Iris pigment epithelial cell (primary cell): ENCODE measurements around the gene PRICKLE3.
"Not testable (repeated sequence)": the region's sequence is repeated elsewhere in the genome, so short reads cannot be mapped to it uniquely, and the experiment has no call there.

Experiments
- DNase-seq: peaks from one replicate; pipeline ENCODE4 v3.0.0-alpha.2; 2011; ENCODE audit warnings: low read depth

PRICKLE3 gene

DNA sequence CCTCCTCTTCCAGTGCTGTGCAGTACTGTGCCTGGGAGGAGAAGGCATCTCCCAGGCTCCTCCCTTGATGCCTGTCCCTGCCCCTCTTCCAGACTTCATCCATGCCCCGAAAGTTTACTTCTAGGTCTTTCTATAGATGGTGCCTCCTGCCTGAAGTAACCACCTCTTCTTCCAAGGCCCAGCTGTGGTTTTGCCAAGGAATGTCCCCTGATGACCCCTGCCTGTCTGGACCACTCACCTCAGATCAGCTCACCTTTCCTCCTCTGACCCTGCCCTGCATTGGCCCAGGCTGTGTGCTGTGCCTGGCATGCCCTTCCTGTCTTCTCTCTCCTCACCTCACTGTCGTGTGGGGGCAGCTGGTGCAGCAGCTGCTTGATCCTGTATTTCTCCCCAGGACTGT is 6.8 kb downstream of the PRICKLE3 start:
- no peak for DNase-seq

DNA sequence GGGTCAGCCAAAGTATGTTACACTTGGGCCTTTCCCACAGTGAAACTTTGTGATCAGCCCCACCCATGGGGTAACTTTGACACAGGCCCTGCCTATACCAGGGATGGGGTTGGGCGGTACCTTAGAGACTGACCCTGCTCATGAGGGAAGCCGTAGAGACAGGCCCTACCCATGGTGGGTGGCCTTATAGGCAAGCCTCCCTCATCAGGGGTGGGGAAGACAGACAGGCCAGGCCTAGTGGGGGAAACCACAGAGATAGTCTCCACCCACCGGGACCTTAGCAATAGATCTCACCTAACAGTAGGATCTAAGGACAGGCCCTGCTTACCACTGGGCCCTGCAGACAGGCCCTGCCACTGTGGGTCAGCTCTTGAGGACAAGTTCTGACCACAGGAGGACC is 7.6 kb downstream of the PRICKLE3 start:
- no peak for DNase-seq

DNA sequence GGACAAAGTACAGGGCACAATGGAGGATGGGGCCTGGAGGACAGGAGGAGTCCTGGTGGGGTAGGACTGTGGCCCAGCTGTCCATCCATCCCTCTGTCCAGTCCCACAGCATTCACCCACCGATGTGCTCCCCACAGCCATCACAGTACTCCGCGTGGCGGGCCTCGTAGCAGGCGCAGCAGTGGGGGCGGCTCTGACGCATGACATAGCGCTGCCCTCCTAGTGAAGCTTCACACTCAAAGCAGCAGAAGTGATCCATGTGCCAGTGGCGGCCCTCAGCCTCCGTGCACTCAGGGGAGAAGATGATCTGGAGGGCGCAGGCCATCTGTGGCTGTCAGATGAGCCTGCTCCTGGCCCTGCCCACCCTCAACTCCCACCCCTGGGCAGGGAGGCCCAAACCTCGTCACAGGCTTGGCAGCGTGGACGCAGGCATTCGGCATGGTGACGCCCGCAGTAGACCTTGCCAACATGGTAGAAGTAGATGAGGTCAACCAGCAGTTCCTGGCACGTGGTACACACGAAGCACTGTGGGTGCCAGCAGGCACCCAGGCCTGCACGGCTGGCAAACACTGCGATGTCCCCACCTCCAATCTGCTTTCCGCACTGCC is 8.2 kb downstream of the PRICKLE3 start:
- no peak for DNase-seq

DNA sequence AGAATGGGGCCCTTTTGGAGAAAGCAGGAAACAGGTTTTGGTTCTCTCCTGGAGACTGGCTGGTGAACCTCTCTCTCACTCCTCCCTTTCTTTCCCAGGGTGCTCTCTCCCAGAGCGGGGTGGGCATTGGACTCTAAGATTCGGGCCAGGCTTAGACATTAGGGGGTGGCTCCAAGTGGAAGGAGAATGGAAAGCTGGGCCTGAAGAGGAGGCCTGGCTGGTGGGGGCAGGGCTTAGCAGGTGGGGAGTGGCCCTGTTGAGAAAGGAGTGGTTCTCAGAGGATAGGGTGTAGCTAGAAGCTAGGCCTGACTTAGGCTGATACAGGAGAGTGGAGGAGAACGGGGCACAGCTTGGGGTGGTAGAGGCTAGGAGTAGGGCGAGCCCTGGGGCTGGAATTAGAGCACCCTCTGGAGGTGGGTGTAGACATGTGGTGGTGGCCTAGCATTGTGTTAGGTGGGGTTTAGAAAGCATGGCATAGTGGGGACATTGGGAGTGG is 8.8 kb downstream of the PRICKLE3 start:
- DNase-seq, result no peak

DNA sequence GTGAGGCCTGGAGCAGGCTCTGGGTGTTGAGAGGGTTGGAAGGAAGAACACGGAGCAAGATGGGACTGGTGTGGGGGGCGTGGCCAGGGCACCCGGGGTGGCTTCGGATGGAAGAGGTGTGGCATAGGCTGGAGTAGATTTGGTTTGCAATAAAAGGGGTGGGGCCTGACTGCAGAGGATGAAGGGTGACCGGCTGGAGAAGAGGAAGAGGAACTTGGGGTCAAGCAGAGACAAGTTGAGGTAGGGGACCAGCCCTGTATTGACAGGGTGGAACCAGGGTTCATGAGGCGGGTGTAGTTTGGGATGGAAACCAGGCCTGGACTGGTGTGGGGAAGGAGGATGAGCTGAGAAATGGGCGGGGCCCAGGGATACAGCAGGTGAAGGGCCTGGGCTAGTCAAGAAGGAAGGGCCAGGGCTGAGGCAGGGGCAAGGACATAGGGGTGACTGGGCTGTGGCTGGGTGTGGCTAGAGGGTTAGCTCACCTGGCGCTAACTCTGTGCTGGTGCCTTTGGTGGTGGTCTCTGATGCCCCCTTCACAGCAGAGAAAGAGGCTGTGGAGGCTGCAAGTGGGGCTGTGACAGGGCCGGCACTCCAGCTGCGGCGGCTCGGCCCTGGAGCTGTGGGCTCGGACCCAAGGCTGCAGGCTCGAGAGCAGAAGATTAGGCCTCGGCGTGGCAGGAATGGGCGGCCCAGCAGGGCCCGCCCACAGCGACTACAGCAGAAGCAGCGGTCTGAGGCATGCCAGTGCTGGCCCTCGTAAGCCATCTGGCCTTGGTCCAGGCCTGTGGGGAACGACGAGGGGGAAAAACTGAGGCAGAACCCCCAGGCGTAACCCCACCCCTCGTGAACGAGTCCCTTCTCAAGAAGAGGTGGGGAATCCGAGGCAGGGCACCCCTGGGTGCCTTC is 9.5 kb downstream of the PRICKLE3 start:
- DNase-seq, result no peak

DNA sequence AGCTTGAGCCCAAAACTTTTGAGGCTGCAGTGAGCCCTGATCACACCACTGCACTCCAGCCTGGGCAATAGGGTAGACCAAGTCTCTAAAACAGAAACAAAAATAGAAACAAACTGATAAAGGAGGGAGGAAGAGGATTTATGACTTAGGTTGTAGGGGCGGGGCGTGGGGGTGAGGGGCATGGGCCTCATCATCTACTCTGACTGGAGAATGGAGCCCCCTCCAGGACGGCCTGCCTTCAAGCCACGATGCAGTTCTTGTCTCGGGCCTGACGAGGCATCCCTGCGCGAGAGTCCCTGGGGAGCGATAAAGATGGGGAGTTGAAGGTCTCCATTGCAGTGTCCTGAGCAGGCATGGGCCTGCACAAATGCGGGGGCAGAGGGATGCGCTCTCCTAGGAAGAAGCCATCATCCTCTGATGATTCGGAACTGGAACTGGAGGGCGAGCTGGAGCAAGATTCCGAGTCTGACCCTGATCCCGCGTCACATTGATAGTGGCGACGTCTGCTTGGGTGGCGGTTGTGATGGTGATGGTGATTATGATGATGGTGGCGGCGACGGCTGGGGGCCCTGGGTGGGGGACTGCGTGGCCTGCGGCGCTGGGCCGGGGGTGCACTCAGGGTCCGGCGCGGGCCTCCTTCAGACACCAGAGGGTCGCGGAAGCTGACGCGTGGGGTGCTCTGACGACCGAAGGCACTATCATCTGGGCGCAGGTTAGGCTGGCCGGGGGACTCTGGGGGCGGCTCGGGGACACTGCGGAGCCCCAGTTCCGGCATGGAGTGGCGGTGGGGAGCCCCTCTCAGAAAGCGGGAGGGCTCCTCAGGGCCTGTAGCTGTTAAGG is 10.5 kb downstream of the PRICKLE3 start:
- no peak for DNase-seq

DNA sequence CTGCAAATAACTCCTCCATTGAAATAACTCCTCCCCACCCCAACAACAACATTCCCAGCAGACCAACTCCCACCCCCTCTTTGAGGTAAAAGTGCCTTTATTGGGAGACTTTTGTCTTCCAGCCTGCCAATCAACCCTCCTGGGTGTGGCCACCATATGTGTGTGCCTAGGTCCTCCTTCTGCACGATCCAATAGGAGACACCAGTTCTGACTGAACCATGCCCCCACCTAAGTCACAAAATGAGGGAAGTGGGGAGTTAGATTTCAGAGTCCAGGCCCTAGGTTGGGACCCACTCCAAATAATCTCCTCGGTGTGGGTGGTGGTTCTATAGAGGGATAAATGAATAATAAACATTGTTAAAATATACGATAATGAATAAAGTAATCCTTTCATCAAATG is 11.4 kb downstream of the PRICKLE3 start:
- DNase-seq, result no peak

DNA sequence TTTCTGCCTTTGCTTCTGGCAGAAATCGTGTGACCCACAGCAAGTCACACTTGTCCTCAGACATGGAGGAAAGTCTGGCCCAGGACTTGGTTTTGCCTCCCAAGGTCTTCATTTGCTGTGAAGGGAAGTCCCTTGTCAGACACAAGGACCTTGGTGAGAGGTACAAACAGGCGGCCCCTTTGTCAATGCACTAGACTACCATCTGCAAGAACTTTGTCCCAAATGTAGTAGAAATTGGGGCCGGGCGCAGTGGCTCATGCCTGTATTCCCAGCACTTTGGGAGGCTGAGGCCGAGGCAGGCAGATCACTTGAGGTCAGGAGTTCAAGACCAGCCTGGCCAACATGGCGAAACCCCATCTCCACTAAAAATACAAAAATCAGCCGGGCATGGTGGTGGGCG is 12.6 kb downstream of the PRICKLE3 start:
- DNase-seq, result not testable (repeated sequence)

DNA sequence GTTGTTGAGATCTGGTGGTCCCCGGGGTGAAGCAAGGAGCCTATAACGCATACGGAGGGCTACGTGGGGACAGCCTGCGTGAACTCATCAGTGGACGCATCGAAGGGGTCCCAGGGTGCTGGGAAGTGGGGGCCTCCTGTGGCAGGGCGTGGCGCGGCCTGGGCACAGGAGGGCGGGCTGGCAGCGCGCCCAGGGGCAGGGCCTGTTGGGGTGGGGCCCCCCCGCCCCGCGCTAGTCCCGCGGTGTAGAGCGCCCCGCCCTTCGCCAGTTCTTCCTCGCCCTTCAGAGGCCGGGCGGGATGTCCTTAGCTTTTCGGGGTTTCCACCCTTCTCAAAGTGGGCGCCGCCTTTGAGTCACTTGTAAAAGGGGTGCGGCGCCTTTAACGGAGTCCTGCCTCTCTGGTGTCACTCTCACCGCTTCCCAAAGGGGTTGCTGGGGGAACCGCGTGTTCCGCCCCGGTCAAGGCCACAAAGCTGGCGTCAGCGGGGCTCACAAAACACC is 13.8 kb downstream of the PRICKLE3 start:
- peak; percentile 44 for DNase-seq

DNA sequence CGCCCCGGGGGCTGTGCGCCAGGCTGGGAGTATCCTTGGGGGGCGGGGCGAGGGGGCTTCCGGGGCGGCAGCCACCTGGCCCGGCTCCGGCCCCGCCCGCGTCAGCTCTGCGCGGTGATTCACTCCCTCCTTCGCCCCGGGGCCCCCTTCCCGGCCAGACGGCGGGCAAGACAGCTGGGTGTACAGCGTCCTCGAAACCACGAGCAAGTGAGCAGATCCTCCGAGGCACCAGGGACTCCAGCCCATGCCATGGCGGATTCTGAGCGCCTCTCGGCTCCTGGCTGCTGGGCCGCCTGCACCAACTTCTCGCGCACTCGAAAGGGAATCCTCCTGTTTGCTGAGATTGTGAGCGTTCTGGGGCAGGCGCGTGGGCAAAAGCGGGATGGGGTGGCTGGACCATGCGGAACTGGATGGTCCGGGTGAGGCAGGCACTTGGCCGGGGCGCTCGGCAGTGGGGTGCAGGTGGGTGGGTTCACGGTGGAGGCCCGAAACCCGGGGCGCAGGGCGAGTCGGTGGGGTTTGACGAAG is 14.4 kb downstream of the PRICKLE3 start, which contains the start of gene PLP2:
PLP2 (plus strand) TSS at position 147 of the 528 bp plus-strand sequence; CDS start at position 250, 103 bp downstream.
- DNase-seq, result peak; percentile 55

DNA sequence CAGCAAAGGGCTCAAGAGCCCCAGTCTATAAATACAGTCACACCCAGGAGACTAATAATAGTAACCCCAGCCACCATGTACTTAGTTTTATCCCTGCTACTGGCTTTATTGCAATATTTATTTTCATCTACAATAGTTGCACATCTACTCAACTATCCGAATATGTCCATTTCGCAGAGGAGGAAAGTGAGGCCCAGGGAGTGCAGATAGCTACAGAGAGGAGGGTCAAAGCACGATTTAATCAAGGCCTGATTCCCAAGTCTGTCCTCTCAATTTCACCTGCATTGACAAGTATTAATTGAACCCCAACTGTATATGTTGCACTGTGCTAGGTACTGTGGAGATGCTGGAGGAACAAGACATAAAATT is 18.4 kb downstream of the PRICKLE3 start:
- DNase-seq, result no peak

DNA sequence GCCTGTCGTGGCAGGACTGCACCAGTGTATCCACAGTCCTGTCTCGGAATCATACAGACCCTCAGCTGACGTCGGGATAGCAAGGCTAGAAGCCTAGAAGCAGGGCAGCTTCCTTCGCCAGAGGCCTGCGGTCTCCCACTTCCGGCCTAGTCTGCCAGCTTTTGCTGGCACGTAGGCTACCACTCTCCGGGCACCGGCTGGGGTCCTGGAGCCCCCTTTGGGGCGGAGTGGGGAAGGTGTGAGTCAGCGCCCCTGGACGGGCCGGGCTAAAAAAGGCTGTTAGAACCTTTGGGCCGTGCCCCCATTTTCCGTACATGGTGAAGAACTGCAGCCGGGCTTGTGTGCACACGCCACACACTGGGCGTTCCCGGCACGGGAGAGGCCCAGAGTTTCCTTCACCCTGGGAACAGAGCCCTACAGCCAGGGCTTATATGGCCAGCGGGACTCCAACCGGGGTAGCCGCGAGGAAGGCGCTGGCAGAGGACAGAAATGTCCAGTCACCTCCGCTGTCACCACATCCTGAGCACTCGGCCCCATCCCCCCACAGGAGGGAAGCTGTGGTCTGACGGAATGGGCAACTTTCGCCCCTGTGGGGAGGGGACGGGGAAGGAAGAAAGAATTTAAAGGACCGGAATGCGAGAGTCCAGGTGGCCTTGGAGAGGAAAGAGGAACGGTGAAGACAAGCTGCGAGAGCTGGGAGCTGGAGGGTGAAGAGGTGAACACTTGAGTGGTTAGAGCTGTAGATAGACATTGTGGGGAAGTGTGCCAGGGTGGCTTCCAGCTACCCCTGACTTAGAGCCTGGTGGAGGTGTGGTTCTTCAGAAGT is 19.0 kb downstream of the PRICKLE3 start:
- peak; percentile 64 for DNase-seq

DNA sequence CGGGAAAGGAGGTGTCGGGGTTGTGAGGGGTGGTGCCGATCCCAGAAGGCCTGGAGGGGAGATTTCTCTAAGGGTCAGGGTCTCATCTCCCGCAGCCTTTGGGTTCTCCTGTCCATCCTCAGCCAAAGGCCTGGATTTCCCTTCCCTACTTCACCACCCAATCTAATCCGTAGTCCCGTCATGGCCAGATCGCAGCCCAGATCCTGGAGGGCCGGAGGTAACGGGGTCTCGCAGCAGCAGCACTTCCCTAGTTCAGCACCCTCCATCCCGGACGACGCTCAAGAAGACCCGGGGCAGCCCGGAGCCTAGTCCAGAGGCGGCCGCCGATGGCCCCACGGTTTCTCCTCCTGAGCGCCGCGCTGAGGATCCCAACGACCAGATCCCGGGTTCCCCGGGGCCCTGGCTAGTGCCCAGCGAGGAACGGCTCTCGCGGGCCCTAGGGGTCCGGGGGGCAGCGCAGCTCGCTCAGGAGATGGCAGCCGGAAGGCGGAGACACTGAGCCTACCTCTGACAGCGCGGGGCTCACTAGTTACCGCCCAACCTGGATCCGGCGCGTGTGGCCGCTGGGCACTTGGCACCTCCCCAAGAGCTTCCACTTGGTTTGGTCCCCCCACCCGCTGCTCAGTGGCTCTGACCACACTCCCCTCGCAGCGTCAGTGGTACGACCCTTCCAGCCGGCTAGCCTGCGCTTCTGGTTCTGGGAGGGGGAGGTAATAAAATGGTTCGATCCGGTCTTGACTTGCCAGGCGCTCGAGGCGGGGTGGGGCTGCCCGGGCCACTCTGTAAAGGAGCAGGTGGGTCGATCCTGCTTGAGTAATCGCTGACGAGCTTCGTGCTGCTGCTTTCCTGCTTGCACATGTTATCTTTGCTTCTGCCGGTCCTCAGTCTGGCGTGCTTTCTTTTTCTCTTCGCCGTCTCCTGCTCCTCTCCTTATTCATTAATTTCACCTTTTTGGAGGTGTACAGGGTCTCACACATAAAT is 20.0 kb downstream of the PRICKLE3 start:
- DNase-seq, result peak; percentile 79

DNA sequence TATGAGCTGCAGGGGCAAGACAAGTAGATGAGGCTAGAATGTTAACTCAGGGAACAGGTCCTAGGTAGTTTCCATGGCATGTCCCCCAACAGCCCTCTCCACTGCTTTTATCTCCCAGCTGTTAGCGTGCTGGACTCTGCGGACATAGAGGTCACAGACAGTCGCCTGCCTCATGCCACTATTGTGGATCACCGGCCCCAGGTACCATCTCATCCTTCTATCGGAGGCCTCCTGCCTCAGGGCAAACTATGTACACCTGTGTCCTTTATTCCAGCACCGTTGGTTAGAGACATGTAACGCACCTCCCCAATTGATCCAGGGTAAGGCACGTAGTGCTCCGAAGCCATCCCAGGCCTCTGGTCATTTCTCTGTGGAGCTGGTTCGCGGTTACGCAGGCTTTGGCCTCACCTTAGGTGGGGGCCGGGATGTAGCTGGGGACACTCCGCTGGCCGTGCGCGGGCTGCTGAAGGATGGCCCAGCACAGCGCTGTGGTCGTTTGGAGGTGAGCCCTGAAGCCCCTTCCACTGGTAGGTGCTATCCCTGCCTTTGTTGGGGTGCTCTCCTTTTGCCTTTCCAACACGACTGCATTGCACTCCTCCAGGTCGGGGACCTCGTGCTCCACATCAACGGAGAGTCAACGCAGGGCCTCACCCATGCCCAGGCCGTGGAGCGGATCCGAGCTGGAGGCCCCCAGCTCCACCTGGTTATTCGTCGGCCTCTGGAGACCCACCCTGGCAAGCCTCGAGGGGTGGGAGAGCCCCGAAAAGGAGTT is 21.4 kb downstream of the PRICKLE3 start:
- no peak for DNase-seq

DNA sequence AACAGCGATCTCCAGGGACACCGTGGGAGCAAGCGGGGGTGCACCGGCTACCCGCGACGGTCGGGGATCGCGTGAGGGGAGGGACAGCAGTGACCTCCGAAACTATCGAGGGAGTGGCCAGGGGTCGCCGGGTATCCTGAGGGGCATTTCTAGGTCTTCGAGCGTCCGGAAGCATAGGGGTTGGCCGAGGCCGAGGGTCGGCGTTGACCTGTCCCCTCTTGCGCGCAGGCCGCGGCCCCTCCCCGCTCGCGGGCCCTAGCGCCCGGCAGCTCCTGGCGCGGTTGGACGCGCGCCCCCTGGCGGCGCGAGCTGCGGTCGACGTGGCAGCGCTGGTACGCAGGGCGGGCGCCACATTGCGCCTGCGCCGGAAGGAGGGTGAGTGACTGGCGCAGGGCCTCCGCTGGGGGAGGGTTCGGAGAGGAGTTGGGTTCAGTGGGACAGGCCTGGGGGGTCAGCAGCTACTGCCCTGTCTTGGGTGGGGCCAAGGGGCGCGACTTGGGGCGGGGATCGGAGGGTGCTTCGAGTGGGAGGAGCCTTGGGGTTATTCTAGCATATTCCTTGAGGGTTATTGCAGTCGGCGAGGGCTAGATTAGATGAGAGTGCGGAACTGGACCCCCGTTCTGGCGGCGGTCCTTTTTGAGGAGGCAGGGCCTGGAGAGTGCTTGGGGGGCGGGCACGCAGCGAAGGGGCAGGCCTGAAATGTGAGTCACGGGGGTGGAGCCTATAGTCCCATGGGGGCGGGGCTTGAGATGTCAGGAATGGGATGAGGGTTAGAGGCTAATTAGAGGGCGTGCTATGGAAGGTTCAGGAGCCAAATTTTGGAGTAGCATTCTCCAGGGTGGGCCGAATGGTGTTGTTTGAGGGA is 22.4 kb downstream of the PRICKLE3 start:
- peak; percentile 74 for DNase-seq

DNA sequence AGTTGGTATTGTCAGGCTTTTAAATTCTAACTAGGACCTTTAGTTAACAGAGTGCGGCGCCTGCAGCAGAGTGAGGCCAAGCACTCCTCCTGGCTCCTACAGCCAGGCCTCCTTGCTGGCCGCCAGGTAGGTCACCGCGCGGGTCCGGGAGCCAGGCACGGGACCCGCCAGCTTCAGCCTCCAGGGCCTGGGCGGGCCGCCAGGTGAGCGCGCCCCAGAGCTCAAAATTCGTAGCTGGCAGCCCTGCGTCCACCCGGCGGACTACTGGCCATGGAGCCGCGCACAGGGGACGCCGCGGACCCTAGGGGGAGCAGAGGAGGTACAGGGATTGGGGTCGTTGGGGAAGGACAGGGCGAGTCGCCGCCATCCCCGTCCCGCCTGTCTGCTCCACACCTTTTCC is 23.6 kb downstream of the PRICKLE3 start, which contains the start of gene MAGIX:
MAGIX (plus strand) TSS at position 139 of the 400 bp plus-strand sequence; CDS start at position 271, 132 bp downstream.
- DNase-seq, result no peak

DNA sequence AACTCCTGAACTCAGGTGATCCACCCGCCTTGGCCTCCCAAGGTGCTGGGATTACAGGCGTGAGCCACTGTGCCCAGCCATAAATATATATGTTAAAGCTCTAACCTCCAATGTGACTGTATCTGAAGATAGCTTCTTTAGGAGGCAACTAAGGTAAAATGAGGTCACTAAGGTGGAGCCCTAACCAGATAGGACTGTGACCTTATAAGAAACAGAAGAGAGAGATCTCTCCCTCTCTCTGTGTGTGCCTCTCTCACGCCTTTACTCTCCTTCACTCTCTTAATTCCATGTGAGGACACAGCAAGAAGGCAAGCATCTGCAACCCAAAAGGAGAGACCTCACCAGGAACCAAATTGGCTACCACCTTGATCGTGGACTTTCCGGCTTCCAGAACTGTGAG is 24.5 kb downstream of the PRICKLE3 start:
- DNase-seq, result no peak

DNA sequence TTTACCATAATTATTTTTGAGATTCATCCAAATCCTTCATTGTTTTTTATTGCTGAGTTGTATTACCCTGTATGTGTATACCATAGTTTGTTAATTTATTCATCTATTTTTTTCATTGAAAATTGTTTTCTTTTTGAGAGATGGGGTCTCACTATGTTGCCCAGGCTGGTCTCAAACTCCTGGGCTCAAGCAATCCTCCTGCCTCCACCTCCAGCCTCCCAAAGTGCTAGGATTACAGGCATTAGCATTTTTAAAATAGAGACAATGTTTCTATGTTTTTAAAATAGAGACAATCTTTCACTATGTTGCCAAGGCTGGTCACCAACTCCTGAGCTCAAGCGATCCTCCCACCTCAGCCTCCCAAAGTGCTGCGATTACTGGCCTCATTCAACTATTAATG is 25.3 kb downstream of the PRICKLE3 start:
- no peak for DNase-seq
